OCI-LY3 (cell line): ENCODE measurements around the gene ELAPOR1.

Experiments used
- EZH2phosphoT487 ChIP-seq: fragments of 200-600 bp; shearing (Covaris generic); IDR thresholded peaks from 2 replicates; pipeline ENCODE4 v1.6.1; 2018; ENCODE audit warnings: antibody characterized with exemption, mixed run types, low read depth
- TF ChIP-seq, protein P1 (sequence below): fragments of 200-600, 300-600 bp; sonication (generic); IDR thresholded peaks from 2 replicates; pipeline ENCODE4 v1.5.1; 2014; ENCODE audit warnings: antibody characterized with exemption, low read length, low read depth

DNA sequence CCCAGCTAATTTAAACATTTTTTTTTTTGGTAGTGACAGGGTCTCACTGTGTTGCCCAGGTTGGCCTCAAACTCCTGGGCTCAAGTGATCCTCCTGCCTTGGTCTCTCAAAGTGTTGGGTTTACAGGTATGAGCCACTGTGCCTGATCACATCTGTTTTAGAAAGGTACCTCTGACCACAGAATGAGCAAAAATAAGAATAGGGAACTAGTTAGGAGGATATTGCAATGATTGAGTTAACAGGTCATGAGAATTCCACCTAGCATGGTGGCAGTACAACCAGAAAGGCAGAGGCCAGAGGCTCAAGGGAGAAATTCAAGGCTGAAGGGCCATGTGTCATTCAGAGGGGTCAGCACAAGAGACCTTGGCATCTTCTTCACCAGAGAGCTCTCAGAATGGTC is 49.6 kb downstream of the ELAPOR1 start:
- TF ChIP-seq, protein P1, sequence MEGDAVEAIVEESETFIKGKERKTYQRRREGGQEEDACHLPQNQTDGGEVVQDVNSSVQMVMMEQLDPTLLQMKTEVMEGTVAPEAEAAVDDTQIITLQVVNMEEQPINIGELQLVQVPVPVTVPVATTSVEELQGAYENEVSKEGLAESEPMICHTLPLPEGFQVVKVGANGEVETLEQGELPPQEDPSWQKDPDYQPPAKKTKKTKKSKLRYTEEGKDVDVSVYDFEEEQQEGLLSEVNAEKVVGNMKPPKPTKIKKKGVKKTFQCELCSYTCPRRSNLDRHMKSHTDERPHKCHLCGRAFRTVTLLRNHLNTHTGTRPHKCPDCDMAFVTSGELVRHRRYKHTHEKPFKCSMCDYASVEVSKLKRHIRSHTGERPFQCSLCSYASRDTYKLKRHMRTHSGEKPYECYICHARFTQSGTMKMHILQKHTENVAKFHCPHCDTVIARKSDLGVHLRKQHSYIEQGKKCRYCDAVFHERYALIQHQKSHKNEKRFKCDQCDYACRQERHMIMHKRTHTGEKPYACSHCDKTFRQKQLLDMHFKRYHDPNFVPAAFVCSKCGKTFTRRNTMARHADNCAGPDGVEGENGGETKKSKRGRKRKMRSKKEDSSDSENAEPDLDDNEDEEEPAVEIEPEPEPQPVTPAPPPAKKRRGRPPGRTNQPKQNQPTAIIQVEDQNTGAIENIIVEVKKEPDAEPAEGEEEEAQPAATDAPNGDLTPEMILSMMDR = no peak
- TF ChIP-seq EZH2phosphoT487 = no peak
